GM19397 (cell line): ENCODE measurements around the gene KCNK18.
"Not testable (repeated sequence)": the region's sequence is repeated elsewhere in the genome, so short reads cannot be mapped to it uniquely, and the experiment has no call there.

Experiments
- ATAC-seq: cut with Tn5 transposase; IDR thresholded peaks from one replicate; pipeline ENCODE4 v1.9.1; 2021; ENCODE audit warnings: mild to moderate bottlenecking, moderate library complexity; ENCODE audit not compliant: unreplicated experiment

KCNK18 gene

DNA sequence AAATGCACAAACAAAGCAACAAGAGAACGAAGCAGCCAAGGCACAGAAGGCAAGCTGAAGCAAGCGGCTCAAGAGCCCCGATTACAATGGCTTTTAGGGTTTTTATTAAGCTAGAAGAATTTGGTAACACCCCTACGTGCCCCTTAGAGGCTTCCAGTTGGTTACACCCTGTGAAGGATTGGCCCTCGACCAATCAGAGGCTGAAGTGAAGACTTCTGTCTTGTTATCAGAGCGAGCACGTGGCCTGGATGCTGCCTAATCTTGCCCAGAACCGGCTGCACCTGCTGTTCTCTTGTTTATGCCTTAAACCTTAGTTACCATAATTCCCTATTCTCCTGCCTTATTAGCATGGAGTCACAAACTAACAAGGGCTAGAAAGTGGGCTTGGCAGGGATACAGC lies 21.4 kb downstream of the KCNK18 start:
- no peak for ATAC-seq

DNA sequence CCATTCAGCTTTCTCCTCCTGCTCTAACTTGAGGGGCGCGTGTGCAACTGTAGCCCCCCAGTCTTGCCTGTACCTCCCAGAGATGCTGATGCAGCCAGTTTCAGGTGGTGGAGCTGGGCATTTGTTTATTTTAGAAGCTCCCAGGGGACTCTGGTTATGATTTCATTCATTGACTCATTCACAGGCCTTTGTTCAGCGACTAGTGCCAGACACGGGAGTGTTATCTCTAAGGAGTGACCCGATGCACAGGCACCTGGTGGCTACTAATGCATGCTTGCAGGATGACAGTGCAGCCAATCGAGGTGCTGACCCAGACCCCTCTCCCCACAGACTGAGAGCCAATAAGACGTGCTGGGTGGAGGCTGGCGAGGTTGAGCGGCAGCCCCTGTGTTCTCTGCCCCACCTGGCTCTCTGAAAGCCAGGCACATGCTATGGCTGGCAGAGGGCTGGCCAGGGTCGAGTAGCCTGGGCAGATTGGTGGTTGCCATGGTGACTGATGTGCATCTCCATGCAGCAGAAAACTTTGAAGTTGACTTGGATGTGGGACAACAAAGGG lies 23.9 kb downstream of the KCNK18 start:
- no peak for ATAC-seq

DNA sequence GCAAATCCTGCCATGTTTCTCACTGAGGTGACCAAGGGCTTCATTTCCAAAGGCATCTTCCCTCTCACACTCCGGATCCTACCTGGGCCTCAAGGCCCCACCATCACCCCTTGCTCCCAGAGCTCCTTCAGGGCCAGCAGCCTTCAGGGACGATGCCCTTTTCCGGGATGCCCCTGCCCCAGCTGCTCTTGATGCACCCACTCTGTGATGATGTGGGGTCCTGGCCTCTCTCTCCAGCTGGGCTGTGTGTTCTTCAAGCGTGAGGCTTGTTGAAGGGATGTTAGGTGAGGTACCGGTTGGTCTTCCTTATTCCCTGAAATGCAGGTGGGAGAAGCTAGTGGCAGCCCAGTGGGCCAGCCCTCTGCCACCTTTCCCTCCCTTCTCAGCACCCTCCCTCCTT lies 25.3 kb downstream of the KCNK18 start:
- no peak for ATAC-seq

DNA sequence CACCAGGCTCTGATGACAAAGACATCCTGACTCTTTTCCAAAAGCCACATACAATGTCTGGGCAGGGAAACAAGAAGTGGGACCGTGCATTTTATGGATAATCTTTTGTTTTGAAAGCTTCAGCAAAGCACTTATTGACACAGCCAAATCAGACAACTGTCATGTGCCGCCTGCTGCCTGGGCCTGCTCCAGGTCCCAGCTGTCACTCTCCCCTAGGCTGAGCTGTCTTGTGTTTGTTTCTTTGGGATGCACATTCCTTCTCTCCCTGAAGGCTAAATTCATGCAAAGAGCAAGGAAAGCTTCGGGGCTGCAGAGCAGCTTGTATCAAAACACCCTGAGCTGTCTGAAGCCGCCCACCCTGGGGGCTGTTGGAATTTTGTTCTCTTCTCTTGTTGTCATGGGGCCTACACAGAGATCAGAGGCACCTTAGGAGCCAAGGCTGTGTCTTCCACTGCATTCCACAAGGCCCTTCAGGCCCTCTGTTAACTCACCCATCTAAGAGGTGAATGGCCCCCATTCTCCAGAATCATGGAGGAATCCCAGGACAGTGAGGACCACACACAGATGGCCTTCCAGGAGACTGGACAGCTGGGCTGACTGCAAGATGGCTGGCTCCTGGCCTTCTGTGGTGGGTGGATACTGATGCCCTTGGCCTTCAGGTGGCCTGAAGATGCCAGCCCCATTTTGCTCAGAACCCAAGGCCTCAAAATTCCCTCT lies 25.8 kb downstream of the KCNK18 start:
- no peak for ATAC-seq

DNA sequence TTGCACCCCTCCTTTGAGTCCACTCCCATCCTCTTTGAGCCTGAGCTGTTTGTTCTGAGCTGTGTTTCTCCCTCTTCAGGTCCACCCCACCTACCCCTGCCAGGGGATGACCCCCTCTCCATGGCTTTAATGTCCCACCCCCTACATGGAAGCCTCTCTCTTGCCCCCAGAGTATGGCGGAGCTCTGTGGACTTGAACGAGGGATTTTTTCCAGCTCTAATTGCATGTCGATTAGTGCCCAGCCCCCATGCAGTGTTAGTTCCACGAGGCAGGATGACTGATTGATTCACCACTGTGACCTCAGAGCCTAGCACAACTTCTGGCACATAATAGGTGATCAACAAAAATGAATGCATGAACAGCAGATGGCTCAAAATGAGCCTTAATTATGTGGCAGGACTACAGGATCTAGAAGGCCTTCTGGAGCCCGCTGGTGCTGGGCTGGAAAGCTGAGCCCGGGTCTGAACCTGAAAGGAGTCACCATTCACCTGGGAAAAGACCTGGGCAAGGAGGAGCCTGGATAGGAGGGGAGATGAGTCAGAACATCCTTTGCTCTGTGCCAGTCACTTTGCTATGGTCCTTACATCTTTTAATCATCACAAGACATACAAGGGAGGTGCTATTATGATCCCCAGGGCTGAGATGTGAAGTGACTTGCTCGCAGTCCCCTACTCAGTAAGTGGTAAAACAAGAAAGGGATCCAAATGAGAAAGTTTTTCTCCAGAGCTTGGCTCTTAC lies 26.6 kb downstream of the KCNK18 start:
- no peak for ATAC-seq

DNA sequence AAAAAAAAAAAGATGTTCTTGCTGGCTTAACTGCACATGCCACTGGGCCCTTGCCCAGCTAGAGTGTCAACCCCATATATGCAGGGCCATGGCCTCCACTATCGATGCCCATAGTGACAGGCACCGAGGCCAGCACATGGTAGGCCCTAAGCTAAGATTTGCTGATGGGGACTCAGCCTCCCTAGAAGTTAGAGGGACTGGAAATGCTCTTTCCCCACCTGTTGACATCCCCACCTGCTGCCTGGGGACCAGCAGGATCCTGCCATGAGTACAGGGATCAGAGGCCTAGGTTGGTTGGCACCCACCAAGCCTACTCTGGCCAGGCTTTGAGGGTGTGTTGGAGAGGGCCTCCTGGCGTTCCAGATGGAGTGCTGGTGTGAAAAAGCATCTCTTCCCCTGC lies 27.6 kb downstream of the KCNK18 start:
- no peak for ATAC-seq

DNA sequence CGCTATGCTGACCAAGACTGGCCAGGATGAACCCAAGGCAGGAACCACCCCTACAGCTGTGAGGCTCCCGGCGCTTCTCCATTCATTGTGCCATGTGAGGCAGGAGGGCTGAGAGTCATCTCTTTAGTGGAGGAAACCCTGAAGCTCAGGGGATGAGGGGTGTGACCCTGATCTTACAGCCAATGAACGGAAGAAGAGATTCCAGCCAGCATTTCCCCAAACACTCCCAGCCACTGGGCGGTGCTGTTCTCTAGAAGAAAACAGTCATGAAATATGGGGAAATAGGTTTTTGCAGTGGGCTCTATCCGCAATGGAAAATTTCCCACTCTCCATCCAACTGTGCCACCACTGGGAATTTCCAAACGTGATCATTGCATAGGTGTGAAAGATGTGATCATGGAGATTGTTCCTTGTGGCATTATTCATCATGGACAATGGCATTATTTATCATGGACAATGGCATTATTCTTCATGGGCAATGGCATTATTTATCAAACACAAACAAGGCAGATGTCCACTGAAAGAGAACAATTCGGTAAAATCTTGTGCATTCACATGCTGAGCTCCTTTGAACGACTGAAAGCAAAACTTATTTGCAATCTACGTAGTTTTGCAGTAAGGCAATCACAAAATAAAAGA lies 29.6 kb downstream of the KCNK18 start:
- ATAC-seq: no peak

DNA sequence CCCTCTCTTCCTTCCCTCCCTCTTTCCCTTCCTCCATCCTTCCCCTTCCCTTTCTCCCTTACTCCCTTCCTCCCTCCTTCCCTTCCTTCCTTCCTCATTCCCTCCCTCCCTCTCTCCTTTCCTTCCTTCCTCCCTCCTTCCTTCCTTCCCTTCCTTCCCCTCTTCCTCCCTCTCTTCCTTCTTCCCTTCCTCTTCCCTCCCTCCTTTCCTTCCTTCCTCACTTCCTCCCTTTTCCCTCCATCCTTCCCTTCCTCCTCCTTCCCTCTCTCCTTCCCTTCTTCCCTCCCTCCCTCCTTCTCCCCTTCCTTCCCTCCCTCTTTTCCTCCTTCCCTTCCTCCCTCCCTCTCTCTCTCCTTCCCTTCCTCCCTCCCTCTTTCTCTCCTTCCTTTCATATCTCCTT lies 30.9 kb downstream of the KCNK18 start:
- ATAC-seq: no peak

DNA sequence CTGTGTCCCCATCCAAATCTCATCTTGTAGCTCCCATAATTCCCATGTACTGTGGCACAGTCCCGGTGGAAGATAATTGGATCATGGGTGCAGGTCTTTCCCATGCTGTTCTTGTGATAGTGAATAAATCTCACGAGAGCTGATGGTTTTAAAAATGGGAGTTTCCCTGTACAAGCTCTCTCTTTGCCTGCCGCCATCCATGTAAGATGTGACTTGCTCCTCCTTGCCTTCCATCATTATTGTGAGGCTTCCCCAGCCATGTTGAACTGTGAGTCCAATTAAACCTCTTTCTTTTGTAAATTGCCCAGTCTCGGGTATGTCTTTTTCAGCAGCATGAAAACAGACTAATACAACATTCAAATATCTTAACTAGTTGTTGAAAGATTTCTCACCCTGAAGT lies 32.8 kb downstream of the KCNK18 start:
- not testable (repeated sequence) for ATAC-seq

DNA sequence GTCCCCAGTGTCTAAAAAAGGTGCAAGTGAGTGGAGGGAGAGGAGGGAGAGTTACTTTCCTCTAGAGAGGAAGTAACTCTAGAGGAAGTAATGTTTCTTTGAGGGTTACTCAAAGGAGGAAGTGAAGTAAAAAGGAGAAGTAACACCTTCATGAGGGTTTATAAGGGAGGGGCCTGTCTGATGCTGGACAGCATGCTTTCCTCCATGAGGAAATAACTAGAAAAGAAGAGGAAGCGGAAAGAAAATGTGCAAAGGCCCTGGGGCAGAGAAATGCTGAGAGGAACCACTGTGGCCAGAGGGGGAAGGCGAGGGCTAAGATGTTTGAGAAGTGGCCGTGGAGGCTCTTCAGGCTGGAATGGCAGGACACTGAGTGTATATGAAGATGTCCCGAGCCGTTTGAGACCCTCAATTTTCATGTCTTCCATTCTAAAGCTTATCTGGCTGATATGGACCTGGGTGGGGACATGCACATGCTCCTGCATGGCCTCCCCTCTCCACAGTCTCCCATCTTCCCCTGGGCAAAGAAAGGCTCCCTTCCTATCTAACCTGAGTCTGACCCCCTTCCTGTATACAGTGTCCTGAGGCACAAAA lies 40.2 kb downstream of the KCNK18 start:
- ATAC-seq: no peak

DNA sequence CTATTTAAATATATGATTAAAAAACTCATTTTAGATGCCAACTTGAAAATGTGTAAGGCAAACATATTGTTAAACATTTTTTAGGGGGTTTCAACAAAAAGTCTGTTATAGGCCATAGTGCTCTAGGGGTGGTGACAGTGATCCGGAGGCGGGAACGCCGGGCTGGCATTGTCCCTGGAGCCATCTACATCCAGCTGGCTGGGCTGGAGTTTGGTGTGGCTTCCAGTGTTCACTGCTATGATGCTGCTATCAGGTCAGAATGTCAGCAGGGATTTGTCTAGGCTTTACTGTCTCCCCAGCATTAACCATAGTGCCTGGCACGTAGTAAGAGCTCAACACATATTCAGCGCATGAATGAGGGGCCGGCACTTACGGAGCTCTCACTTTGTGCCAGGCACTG lies 41.8 kb downstream of the KCNK18 start:
- ATAC-seq: no peak

DNA sequence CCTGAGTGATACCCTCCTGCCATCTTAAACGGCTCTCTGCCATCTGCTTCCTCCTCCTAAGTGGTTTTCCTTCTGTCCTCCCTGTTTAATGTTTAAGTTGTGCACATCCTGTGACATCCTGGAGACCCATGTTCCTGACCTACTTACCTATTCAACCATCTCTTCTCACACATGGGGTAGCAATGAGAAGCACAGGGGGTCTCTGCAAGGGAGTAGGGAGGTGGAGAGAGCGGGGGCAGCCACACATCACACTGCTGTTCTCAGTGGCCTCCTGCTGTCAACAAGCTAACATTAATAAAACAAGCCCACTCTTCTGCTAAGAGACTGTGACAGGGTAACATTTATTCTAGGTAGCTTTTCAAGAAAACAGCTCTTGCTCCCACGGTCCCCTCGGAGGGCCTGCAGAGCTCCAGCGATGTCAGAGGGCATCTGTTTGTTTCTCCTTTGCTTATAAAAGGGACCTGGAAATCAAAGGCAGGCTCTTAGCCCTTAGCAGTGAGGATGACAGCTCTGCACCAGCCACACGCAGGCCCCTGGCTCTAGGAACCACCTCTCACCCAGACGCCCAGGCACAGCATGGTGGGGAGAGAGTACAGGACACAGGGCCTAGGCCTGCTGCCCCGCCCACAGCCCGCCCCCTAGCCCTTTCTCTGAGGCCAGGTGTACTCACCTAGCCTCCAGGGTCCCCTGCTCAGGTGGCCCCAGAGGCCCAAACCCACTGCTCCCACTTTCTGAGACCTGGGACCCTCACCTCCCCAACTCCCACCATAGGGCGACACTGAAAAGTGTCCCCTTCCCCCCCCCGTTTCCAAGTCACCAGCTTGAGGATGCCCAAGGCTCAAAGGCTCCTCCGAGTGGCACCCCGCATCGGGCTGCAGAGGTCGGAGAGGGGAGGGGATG lies 42.7 kb downstream of the KCNK18 start:
- no peak for ATAC-seq

DNA sequence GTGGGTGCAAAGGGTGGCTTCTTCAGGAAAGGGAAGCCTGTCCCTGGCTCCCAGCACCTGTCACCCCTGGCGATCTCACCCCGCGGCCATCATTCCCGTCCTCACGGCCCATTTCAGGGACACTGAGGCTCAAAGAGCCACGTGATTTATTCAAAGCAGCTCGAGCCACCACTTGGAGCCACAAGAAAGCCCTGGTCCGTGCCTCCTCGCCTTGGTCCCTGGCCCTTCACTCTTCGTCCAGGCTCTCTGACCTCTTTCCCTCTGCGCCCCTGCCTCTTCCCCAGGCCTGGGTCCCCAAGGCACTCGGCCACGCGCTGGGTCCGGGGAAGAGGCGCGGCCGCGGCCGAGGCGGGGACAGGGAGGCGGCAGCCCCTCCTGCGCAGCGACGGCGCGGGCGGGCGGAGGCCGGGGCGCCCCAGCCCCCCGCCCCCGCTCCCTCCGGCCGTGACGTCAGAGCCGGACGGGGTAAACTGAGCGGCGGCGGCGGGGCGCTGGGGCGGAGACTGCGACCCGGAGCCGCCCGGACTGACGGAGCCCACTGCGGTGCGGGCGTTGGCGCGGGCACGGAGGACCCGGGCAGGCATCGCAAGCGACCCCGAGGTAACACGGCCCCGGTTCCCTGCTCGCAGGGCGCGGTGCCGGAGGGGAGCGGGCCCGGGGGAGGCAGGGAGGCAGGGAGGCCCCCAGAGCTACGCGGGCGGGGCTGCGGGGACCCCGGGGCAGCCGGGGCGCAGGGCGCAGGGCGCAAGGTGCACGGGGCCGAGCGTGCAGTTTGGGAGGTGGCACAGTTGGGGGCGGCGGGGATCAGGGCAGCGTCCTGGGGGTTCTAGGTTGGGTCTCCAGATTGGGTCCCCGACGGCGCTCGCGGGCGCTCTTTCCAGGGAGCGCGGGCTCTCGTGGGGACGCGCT lies 43.6 kb downstream of the KCNK18 start, which contains the start of gene SLC18A2:
Gene SLC18A2, plus strand, starts transcription at position 494 of the 909 bp plus-strand sequence. CDS start 580 bp downstream, outside the sequence.
- no peak for ATAC-seq

DNA sequence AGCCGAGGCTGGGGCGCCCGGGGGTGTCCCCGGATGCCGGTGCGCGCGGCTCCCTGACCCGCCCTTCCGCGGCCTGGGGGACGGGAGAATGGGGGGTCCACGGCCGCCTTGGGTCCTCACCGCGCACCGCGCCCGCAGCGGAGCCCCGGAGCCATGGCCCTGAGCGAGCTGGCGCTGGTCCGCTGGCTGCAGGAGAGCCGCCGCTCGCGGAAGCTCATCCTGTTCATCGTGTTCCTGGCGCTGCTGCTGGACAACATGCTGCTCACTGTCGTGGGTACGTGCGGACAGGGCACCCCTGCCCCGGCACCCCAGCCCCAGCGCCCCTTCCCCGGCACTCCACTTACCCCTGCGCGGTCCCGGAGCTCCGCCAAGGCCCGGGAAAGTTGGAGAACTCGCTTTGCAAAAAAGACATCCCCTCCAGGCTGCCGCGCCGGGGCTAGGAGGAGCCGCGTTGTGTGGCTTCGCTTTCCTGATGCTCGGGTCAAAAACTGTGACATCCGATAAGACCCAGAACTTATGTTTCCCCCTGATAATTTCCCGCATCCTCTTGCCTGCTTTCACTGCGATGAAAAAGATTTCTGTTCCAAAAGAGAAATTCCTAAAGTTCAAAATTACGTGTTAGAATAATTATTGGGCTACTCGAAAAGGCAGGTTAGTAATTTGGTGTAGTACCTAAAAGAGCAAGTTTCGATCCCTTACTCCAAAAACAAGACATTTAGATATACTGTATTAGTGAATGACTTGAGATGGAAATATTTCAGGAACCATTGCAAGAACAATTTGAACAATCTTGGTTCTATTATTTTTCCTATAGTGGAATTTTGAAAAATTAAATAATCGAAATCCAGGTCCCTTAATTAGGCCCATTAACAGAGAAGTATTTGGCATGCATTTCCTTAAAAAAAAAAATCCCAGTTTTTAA lies 44.5 kb downstream of the KCNK18 start:
- ATAC-seq: no peak

DNA sequence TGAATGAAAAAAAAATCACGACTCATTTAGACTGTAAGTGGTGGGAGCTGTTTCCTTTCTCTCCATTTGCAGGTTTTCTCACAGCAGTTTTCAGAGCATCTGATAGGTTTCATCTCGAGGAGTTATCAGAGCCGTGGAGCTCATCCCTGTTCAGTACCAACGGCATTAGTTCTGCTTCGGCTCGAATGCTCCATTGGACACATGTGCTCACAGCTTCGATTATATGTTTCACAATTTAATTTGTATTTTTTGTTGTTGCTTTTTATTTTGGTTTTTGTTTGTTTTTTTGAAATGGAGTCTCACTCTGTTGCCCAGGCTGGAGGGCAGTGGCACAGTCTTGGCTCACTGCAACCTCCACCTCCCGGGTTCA lies 45.2 kb downstream of the KCNK18 start:
- ATAC-seq: no peak

DNA sequence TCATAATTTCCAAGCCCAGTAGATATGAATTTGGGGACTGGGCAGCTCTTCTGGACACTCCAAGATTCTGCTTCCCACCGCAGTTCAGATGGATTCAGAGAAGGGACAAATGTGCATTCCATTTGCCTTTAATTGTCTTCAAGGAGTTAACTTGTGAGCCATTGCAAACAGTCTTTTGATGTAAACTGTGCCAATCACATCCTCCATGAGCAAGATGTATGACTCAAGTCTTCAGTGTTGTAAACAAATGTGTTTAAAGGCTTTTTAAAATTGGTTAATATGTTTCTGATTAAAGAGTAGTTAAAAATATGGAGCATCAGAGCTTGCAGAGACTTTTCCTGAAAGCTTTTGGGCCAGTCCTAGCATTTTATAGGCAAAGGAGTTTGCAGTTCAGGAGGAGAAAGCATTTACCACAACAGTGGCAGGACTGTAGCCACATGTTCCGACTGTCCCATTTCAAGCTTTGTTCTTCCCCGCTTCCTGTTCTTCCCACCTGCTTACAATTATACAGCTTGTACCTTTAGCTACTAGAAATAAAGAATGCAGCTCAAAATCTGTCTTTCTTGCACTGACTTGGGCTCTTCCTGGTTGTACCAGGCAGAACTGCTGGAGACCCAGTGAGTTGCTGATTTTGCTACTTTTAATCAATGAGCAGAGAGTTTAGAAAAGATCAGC lies 49.8 kb downstream of the KCNK18 start:
- ATAC-seq: no peak

DNA sequence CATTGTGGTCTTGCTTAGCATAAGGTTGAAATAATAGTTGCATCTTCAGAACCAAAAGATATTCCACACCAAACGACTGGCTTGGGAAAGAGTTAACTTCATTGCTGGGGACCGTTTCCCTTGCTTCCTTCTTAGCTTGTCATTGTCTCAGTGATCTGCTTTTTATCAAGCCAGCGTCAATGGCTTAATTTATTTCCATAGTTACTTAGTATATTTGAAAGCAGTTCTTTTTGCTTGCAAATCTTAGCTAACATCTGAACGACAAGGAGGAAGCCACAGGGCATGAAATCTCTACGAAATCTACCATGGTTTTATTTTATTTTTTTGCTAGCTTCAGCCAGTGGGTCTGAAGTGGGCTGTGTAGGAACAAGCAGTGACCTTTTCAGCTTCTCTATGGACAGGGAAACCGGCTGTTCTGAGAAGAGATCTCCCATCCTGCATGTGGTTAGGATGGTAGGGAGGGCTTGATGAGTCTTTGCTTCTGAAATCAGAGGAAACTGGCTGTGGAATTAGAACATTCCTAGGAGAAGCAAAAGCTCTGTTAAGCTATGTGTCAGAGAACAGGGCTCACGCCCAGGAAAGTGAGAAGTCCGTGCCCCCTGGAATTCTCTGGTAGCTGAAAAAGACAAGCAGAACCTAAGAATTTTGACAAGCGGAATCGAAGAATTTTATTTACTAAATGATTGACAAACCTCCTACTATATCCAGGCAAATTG lies 51.6 kb downstream of the KCNK18 start:
- ATAC-seq: no peak
